NCI-H128 (cell line): Measurements from ENCODE around the gene BHLHE40.

Source experiments
- DNase-seq: peaks from one replicate; lab custom pipeline; 2025; ENCODE audit not compliant: unreplicated experiment; lab: John Stamatoyannopoulos, UW

The BHLHE40 gene

DNA sequence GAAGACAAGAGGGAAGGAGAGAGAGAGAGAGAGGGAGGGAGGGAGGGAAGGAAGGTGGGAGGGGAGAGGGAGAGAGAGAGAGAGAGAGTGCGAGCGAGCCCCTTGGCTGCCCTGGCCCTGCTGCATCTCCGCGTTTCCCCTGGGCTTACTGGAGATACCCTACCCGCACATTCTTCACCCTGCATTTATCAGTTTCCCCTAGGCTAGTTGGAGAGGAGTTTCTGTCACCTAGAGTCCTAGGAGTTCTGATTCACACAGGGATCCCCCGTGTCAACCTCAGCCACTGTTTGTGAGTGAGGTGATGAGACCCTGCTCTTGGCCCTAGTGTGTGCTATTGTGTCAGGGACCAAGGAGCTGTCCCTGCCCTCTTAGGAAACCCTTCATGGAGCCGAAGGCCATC, 18.7 kb downstream of the BHLHE40 start:
- no peak for DNase-seq

DNA sequence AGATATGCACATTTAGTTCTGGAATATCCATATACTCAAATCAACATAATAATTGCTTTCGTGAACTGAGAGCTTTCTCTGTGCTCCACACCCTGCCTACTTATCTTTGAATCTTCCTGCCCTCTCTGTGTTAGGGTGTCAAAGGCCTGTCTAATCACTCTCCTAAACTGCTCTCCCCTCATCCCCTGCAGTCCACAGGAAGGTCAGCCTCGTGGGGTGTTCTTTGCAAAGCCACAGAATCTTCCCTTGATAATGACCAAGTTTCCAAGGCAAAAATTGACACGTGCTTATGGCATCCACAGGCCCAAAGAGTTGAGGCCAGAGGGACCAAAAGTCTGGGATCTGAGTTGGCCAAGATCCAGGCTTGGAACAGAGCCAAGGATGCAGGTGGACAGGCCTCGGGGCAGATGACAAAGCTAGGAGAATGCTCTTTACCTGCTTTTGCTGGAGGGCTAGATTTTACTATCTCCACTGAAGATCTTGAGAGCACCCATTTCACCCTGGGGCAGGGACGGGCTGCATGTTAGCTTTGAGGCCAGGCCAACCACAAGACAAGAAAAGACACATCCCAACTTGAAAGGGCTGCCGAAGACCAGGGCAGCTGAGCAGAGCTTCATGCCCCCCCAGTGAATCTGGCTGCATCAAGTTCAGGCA, 20.4 kb downstream of the BHLHE40 start:
- no peak for DNase-seq

- DNase-seq: no peak
Observed at GRCh38 chr3:5001135-5001534, 21.9 kb downstream of the BHLHE40 start.

DNA sequence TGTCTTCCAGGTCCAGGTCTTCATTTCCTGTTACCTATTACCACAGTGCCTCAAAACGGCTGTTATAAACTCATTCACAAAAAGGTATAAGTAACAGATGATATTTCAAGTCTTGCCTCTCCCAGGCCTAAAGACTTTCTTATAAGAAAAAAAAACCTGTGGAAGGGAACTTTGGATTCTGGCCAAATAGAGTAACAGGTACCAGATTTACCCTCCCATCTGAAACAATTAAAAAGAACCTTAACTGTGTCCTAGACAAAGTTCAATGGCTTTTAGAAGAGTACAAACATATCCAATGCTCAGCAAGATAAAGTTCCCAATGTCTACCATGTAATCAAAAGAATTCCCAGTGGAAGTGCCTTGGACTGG, 22.6 kb downstream of the BHLHE40 start:
- DNase-seq: no peak

GRCh38 chr3:5002174-5002870, 23.1 kb downstream of the BHLHE40 start:
- no peak for DNase-seq

GRCh38 chr3:5002871-5003247, 23.6 kb downstream of the BHLHE40 start:
- no peak for DNase-seq

GRCh38 chr3:5004319-5005152, 25.3 kb downstream of the BHLHE40 start:
- DNase-seq: no peak

GRCh38 chr3:5005367-5005766, 26.1 kb downstream of the BHLHE40 start:
- no peak for DNase-seq

GRCh38 chr3:5006755-5007202, 27.5 kb downstream of the BHLHE40 start:
- no peak for DNase-seq

DNA sequence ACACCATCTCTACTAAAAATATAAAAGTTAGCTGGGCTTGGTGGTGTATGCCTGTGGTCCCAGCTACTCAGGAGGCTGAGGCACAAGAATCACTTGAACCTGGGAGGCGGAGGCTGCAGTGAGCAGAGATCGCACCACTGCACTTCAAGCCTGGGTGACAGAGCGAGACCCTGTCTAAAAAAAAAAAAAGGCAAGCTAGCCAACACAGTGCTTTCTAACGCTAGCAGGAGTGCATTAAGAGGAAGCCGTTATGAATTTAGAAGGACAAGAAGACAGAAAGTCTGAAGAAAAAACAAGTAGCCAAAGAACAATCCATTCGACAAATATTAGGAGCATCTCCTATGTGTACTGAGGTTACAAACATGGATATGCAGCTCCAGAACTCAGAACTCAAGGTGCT, 28.6 kb downstream of the BHLHE40 start:
- DNase-seq: no peak

DNA sequence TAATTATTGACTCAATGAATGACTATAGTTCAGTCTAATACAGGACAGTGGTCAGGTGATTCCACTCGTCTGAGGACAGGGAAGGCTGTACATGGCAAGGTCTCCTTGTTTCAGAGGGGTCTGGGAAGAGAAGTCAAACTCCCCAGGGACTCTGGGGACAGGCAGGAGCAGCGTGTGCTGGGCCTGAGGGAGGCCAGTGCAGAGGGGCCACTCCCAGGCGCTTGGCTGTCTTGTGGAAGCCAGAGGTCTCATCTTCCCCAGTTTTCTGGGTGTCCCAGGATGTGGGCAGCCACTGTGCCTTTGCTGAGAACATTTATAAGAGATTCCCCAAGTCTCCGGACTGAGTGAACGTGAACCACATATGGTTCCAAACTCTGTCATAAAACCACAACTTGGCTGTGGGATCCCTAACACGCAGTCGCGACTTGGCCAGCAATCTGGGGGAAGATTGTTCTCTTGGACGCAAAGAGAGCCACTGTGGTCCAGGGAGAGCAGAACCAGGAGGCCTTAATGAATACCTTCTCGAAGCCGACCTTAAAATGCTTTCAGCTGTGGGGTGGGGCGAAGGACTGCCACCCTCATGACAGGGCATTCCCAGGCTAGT, 30.4 kb downstream of the BHLHE40 start:
- no peak for DNase-seq

DNA sequence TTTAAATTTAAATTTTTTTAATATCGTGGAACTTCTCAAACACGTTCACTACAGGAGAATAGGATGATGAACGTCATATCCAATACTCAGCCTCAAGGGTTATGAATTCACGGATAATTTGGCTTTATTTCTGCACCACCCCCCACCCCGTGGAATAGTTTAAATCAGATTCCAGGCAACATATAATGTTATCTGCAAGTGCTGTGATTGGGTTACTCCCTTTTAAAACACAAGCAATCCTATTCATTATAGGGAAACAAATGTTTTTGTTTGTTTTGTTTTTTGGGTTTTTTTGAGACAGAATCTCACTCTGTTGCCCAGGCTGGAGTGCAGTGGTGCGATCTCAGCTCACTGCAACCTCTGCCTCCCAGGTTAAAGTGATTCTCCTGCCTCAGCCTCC, 30.9 kb downstream of the BHLHE40 start:
- DNase-seq: no peak

- DNase-seq: no peak
Observed at GRCh38 chr3:5010706-5011554, 31.7 kb downstream of the BHLHE40 start.

DNA sequence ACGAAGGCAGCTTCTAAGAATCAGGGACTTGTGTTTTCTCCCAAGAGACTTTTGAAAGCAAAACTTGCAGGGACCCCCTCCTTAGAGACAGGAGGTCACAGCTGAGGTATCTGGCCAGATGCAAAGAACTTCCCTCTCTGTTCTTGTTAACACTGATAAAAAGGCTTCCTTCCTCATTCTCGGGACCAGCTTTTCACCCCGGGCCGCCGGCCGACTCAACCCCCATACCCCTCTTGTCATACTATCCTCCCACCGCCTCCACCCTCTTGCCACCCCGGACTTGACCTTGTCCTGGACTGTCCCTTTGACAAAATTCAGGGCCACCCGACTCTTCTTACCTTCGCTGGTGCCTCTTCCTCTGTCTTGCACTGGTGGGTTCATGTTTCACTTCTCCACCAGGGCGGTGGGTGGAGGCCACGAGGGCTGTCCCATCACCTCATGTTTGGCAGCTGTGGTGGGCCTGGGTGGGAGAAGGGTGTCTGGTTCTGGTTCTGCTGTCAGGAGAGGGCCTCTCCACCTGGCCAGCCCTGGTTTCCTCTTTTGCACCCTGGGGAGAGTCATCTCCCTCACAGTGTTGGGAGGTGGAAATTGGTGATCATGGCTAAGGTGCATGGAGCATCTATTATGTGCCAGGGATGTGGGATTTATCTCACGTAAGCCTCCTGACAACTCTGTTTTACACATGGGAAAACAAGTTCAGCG, 32.5 kb downstream of the BHLHE40 start:
- DNase-seq: no peak

DNA sequence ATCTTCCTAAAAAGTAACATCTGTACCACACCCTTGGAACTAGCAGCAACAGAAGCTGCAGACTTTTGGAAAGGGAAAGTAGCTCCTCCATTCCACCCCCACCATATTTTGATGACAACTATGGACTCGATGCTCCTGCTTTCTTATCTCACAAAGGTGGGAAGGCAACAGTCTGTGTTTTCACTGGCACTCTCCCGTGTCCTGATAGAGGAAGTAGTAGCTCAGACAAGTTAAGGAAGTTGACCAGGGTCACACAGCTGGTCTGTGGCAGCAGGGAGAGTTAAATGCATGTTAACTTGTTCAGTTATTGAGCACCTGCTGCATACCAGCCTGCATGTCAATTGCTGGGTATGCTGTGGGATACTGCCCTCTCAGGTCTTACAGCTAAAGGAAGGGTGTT, 33.1 kb downstream of the BHLHE40 start:
- DNase-seq: no peak

- no peak for DNase-seq
Observed at GRCh38 chr3:5013021-5013906, 34.0 kb downstream of the BHLHE40 start.

DNA sequence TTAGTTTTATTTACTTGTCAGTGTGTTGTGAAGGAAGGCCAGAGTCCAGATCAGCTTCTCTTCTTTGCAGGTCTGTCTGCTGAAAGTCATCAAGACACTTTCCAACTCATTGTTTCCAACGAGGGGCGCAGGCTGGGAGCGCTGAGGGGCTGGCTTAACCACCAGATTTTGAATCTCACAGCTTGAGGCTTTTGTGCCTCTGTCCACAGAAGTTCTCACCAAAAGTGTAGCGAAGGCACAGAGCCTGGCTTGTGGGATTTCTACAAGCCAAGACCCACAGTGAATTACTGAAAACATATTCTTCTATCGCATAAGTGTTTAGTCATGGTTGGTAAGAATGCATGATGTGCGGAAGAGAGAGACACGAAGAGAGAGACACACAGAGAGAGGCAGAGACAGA, 35.2 kb downstream of the BHLHE40 start:
- no peak for DNase-seq

DNA sequence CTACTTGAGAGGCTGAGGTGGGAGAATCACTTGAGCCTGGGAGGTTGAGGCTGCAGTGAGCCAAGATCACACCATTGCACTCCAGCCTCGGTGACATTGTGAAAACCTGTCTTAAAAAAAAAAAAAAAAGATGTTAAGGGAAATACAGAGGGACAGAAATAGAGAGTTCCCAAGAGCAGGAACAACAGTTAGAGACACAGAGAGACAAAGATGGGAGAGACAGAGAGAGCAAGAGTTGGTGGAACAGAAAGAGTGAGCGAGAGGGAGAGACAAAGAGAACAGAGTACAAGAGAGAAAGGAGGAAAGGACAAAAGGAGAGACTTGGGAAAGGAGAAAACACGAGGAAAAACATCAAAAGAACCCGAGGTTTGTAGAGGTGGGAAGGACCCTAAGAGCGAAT, 35.8 kb downstream of the BHLHE40 start:
- DNase-seq: no peak
